Endothelial cell of umbilical vein (primary cell): ENCODE measurements around the gene SPATA19. TPM values are rescaled to one million over a fixed set of nuclear protein-coding genes. Genes with fewer than 3 reads are reported as not detected.

Source experiments
- BruUV-seq: library from RNA; stranded (reverse); fragments of 400-500 nt; replicated peaks from 2 replicates; lab custom pipeline; 2021; lab: Mats Ljungman, UMichigan
- CTCF ChIA-PET: fragments of 300-600, 350-600 bp; sonication (Branson Sonifier 250); formaldehyde crosslinking; loops from one replicate; lab custom pipeline; 2021; ENCODE audit warnings: antibody characterized with exemption, inconsistent platforms; lab: Charles Lee
- POLR2A ChIA-PET: fragments of 300-600, 350-600 bp; sonication (Branson Sonifier 250); formaldehyde crosslinking; loops from one replicate; lab custom pipeline; 2021; ENCODE audit warnings: antibody characterized with exemption, inconsistent platforms; lab: Charles Lee
- DNase-seq: peaks from one replicate; pipeline ENCODE4 v3.0.0-alpha.2; 2011; ENCODE audit warnings: low read depth, low spot score
- FAIRE-seq: peaks from 2 replicates; lab custom pipeline; 2011; peaks lifted over from hg19 to GRCh38; lab: Jason Lieb, UNC
- H2AFZ ChIP-seq: 2 replicates; pipeline ENCODE4 v1.6.0; 2012; ENCODE audit warnings: low read depth, low read length, control low read depth, inconsistent platforms
- H3K27ac ChIP-seq: 2 replicates; pipeline ENCODE4 v1.5.1; 2011; ENCODE audit warnings: low read depth, mild to moderate bottlenecking, control low read depth, low read length, moderate library complexity; ENCODE audit not compliant: insufficient read depth
- H3K27me3 ChIP-seq, 2 experiments: 2 replicates each; pipeline versions ENCODE4 v1.6.0 to v1.6.1; 2011; ENCODE audit warnings: low read length in 2 of 2, mixed read lengths in 1 of 2; ENCODE audit not compliant: control insufficient read depth in 2 of 2, insufficient read depth in 2 of 2
- H3K36me3 ChIP-seq, 2 experiments: 2 replicates in 1 of 2; 3 replicates in 1 of 2; pipeline ENCODE4 v1.5.1; 2011; ENCODE audit warnings: low read length in 2 of 2, mild to moderate bottlenecking in 1 of 2, moderate library complexity in 1 of 2; ENCODE audit not compliant: control insufficient read depth in 2 of 2, insufficient read depth in 2 of 2; ENCODE audit errors: extremely low read depth in 1 of 2
- H3K4me1 ChIP-seq: 3 replicates; pipeline ENCODE4 v1.5.1; 2011; ENCODE audit warnings: mild to moderate bottlenecking, low read length; ENCODE audit not compliant: control insufficient read depth, insufficient read depth; ENCODE audit errors: extremely low read depth
- H3K4me2 ChIP-seq: 2 replicates; pipeline ENCODE4 v1.6.1; 2011; ENCODE audit warnings: low read length, control low read depth, mixed read lengths; ENCODE audit not compliant: insufficient read depth
- H3K4me3 ChIP-seq, 3 experiments: fragments of 200-600 bp in 1 of 3; sonication (generic), shearing (Covaris generic) in 1 of 3; replicated peaks in 1 of 3; 2 replicates each; pipeline ENCODE4 v1.5.1; 2011 to 2016; ENCODE audit warnings: control low read depth in 3 of 3, low read length in 3 of 3, mild to moderate bottlenecking in 2 of 3, inconsistent platforms in 1 of 3, low read depth in 1 of 3, moderate library complexity in 1 of 3; ENCODE audit not compliant: insufficient read depth in 1 of 3
- H3K79me2 ChIP-seq: 2 replicates; pipeline ENCODE4 v1.6.0; 2012; ENCODE audit warnings: low read length, inconsistent platforms; ENCODE audit not compliant: control insufficient read depth, insufficient read depth
- H3K9ac ChIP-seq: replicated peaks from 2 replicates; pipeline ENCODE3; 2011; ENCODE audit warnings: low read length, control low read depth; ENCODE audit not compliant: insufficient read depth; ENCODE audit errors: extremely low read depth
- H3K9me1 ChIP-seq: replicated peaks from 3 replicates; pipeline ENCODE4 v1.6.0; 2011; ENCODE audit warnings: mild to moderate bottlenecking, low read length; ENCODE audit not compliant: control insufficient read depth, insufficient read depth; ENCODE audit errors: extremely low read depth
- H3K9me3 ChIP-seq: replicated peaks from 2 replicates; pipeline ENCODE4 v1.5.1; 2012; ENCODE audit warnings: low read length, inconsistent platforms; ENCODE audit not compliant: control insufficient read depth, insufficient read depth
- H4K20me1 ChIP-seq: replicated peaks from 2 replicates; pipeline ENCODE3; 2011; ENCODE audit warnings: mild to moderate bottlenecking, low read length; ENCODE audit not compliant: control insufficient read depth, insufficient read depth; ENCODE audit errors: extremely low read depth
- EZH2 ChIP-seq: IDR thresholded peaks from 2 replicates; pipeline ENCODE4 v1.6.1; 2012; ENCODE audit warnings: borderline replicate concordance, low read depth, mild to moderate bottlenecking, moderate library complexity, low read length, inconsistent platforms; ENCODE audit not compliant: severe bottlenecking
- FOS ChIP-seq: IDR thresholded peaks from 2 replicates; pipeline ENCODE4 v1.6.1; 2011; ENCODE audit warnings: mild to moderate bottlenecking, low read length, moderate library complexity, borderline replicate concordance; ENCODE audit not compliant: insufficient read depth
- GATA2 ChIP-seq: IDR thresholded peaks from 2 replicates; pipeline ENCODE4 v1.7.0; 2011; ENCODE audit warnings: low read depth, mild to moderate bottlenecking, moderate library complexity, mixed read lengths, low read length; ENCODE audit not compliant: insufficient read length, insufficient read depth
- JUN ChIP-seq: IDR thresholded peaks from 2 replicates; pipeline ENCODE4 v1.6.1; 2011; ENCODE audit warnings: borderline replicate concordance, low read depth; ENCODE audit not compliant: insufficient read length, insufficient read depth
- MAX ChIP-seq: IDR thresholded peaks from 2 replicates; pipeline ENCODE4 v1.6.1; 2011; ENCODE audit not compliant: insufficient read depth, insufficient read length
- MYC ChIP-seq: IDR thresholded peaks from one replicate; pipeline ENCODE4 v1.6.1; 2011; ENCODE audit warnings: mild to moderate bottlenecking, low read depth, low read length
- POLR2A ChIP-seq: IDR thresholded peaks from 2 replicates; pipeline ENCODE4 v1.6.1; 2012; ENCODE audit warnings: low read depth, mild to moderate bottlenecking, control low read depth, low read length
- POLR2AphosphoS5 ChIP-seq: IDR thresholded peaks from 2 replicates; pipeline ENCODE4 v1.6.1; 2012; ENCODE audit warnings: low read depth, mild to moderate bottlenecking, control low read depth, low read length, moderate library complexity; ENCODE audit not compliant: insufficient read depth
- dilution Hi-C: fragments of 300-500 bp; cut with MboI; formaldehyde crosslinking; loops from one replicate; pipeline ENCODE4 v1.15.0; 2019; ENCODE audit warnings: low sequenced_read_pairs; ENCODE audit not compliant: extremely low pct_ligation_motif_present
- intact Hi-C: fragments of 100-400 bp; cut with micrococcal nuclease; formaldehyde crosslinking; loops from one replicate; pipeline ENCODE4 v1.10.0; 2022
- polyA plus RNA-seq, 4 experiments: library from polyadenylated mRNA; depleted of rRNA in 3 of 4; stranded (reverse) in 3 of 4; unstranded in 1 of 4; fragments of >200 nt; gene quantifications; 2 replicates each; pipeline versions ENCODE4 v1.2.1 to v1.2.3, GENCODE V29; 2011 to 2012; ENCODE audit warnings: missing spikeins in 1 of 4
- total RNA-seq: library from RNA; stranded (reverse); gene quantifications from 2 replicates; pipeline ENCODE4 v1.2.3, GENCODE V29; 2021
- TF ChIP-seq, protein P1 (sequence below), 2 donors: IDR thresholded peaks; 1 replicate in 1 of 2; 2 replicates in 1 of 2; pipeline ENCODE4 v1.5.1; 2011; ENCODE audit warnings: low read length in 2 of 2, mild to moderate bottlenecking in 2 of 2, moderate library complexity in 2 of 2, control low read depth in 1 of 2, inconsistent platforms in 1 of 2, low read depth in 1 of 2; ENCODE audit not compliant: insufficient read depth in 1 of 2; ENCODE audit errors: extremely low read depth in 1 of 2

Gene SPATA19
- total and polyA plus RNA-seq, 2 donors (not counting 3 experiments of a cell fraction or from before 2014, with no cell fraction given), result not detected

DNA sequence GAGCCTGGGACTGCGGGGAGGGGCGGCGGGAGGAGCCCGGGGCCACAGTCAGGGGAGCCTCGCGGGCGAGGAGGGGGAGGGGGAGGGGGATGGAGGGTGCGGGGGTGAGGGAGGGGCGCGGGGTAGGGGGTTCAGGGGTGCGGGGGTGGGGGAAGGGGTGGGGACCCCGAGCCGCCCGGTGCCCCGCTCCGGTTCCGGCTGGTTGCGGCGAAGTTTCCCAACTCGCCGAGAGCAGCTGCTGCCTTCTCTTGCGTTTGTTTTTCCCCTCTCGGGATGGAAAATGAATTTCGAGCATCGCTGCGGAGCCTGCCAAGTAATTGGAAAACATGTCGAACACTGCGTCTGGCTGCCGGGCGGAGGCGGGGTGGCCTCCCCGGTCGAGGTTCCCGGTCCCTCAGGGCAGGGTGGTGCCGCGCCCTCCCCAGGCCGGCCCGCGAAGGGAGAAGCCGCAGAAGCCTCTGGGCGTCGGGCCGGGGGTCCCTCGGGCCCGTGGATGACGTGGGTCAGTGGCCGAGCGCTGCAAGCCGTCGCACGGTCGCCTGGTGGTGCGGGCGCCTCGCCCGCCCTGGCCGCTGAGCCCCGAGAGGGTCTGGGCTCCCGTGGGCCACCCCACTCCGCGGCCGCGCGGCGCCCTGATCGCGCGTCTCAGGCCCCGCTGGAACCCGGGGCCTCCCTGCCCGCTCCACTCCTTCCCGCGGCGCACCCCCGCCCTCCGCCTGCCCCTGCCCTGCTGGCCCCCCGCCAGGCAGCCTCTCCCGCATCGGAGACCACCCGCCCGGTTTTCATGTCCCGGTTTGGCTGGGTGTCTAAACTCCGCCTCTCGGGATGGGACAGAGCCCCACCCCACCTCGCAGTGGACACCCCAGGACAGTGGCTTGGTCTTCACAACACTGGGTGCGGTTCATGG lies 12.1 kb downstream of the SPATA19 start:
- no peak for DNase-seq
- Histone ChIP-seq H3K27me3 (no peaks in the 10 kb centered on the region), H3K4me1 (no peaks in the 10 kb centered on the region), H3K79me2 (no peaks in the 10 kb centered on the region), H3K9me3 (no peaks in the 10 kb centered on the region), H3K36me3 (no peaks in the 10 kb centered on the region), H3K27ac (no peak overlapping the region), H3K9ac (no peak overlapping the region), H3K4me3 (no peak overlapping the region), H4K20me1 (no peaks in the 10 kb centered on the region), H3K9me1 (no peaks in the 10 kb centered on the region), H2AFZ (no peak overlapping the region), H3K4me2 (no peak overlapping the region)
- no TSS peak for BruUV-seq
- CTCF ChIA-PET, result interaction anchor here (2.0 to 4.6 kb wide), 2 partner anchors 699 to 755 kb away, joined by 15 to 66 read pairs; no protein-coding TSS in a partner anchor
- intact Hi-C loops (loop anchor here (10.0 kb wide), 1 partner anchor 1778 kb away; no protein-coding TSS in a partner anchor), dilution Hi-C loops (no loop called here)
- POLR2A ChIA-PET, result no interaction called here
- FAIRE-seq, result no peak
- TF ChIP-seq POLR2AphosphoS5 (no peak), GATA2 (no peak), MYC (no peak), POLR2A (no peak), JUN (no peak), MAX (no peak), EZH2 (no peak), FOS (no peak)
- TF ChIP-seq, protein P1, sequence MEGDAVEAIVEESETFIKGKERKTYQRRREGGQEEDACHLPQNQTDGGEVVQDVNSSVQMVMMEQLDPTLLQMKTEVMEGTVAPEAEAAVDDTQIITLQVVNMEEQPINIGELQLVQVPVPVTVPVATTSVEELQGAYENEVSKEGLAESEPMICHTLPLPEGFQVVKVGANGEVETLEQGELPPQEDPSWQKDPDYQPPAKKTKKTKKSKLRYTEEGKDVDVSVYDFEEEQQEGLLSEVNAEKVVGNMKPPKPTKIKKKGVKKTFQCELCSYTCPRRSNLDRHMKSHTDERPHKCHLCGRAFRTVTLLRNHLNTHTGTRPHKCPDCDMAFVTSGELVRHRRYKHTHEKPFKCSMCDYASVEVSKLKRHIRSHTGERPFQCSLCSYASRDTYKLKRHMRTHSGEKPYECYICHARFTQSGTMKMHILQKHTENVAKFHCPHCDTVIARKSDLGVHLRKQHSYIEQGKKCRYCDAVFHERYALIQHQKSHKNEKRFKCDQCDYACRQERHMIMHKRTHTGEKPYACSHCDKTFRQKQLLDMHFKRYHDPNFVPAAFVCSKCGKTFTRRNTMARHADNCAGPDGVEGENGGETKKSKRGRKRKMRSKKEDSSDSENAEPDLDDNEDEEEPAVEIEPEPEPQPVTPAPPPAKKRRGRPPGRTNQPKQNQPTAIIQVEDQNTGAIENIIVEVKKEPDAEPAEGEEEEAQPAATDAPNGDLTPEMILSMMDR (IDR thresholded peaks at IDR 0.05; ENCODE audit: extremely low read depth in 1 of 2, insufficient read depth in 1 of 2, low read depth in 1 of 2, low read length in 2 of 2), result no peak
